B cell (primary cell): ENCODE results near the gene ACTR8. TPM values are rescaled to one million over a fixed set of nuclear protein-coding genes. Genes with fewer than 3 reads are reported as not detected.

Source experiments
- ATAC-seq: fragments of 200-7000 bp; cut with Tn5 transposase; one replicate; pipeline ENCODE4 v1.10.0; 2021; ENCODE audit warnings: low read depth, mild to moderate bottlenecking, moderate number of reproducible peaks, moderate library complexity
- CTCF ChIA-PET: fragments of 350-600 bp; sonication (Branson Sonifier 250); formaldehyde crosslinking; loops from one replicate; lab custom pipeline; 2021; ENCODE audit warnings: antibody characterized with exemption, inconsistent platforms; lab: Charles Lee
- POLR2A ChIA-PET: fragments of 350-600 bp; sonication (Branson Sonifier 250); formaldehyde crosslinking; loops from one replicate; lab custom pipeline; 2021; ENCODE audit warnings: antibody characterized with exemption; lab: Charles Lee
- DNase-seq: peaks from one replicate; pipeline ENCODE4 v3.0.0; 2013
- H2AFZ ChIP-seq: 2 replicates; pipeline ENCODE4 v1.6.1; 2012; ENCODE audit warnings: mild to moderate bottlenecking, low read depth, low read length; ENCODE audit not compliant: insufficient read depth, poor library complexity, severe bottlenecking
- H3K27ac ChIP-seq, 2 donors: 1 replicate in 1 of 2; 2 replicates in 1 of 2; pipeline ENCODE4 v1.5.1; 2012 to 2013; ENCODE audit warnings: low read length in 2 of 2, mild to moderate bottlenecking in 2 of 2, moderate library complexity in 1 of 2
- H3K27me3 ChIP-seq, 4 experiments: fragments of 200-600 bp in 1 of 4; sonication (generic) in 1 of 4; replicated peaks in 1 of 4; 1 replicate in 2 of 4; 2 replicates in 2 of 4; pipeline versions ENCODE4 v1.6.1 to v1.7.0; 2013 to 2016; ENCODE audit warnings: low read length in 3 of 4, mild to moderate bottlenecking in 2 of 4, mixed read lengths in 1 of 4, moderate library complexity in 1 of 4; ENCODE audit not compliant: insufficient read depth in 4 of 4, control insufficient read depth in 3 of 4; ENCODE audit errors: control extremely low read depth in 1 of 4
- H3K36me3 ChIP-seq, 2 experiments: replicated peaks in 1 of 2; 1 replicate in 1 of 2; 2 replicates in 1 of 2; pipeline versions ENCODE4 v1.6.1 to v1.7.1; 2013; ENCODE audit warnings: low read length in 1 of 2; ENCODE audit not compliant: insufficient read depth in 2 of 2, control insufficient read depth in 1 of 2; ENCODE audit errors: control extremely low read depth in 1 of 2, extremely low read depth in 1 of 2
- H3K4me1 ChIP-seq, 2 donors: fragments of 200-600 bp in 1 of 2; sonication (generic) in 1 of 2; 1 replicate in 1 of 2; 2 replicates in 1 of 2; pipeline versions ENCODE4 v1.5.1 to v1.6.1; 2013 to 2017; ENCODE audit warnings: low read length in 2 of 2; ENCODE audit not compliant: control insufficient read depth in 2 of 2, insufficient read depth in 2 of 2
- H3K4me2 ChIP-seq: replicated peaks from 2 replicates; pipeline ENCODE3; 2012; ENCODE audit warnings: mild to moderate bottlenecking, low read depth, low read length; ENCODE audit not compliant: poor library complexity, severe bottlenecking
- H3K4me3 ChIP-seq, 5 experiments: fragments of 200-600 bp in 1 of 5; sonication (generic) in 1 of 5; 1 replicate in 3 of 5; 2 replicates in 2 of 5; pipeline versions ENCODE4 v1.5.1 to v1.7.0; 2011 to 2016; ENCODE audit warnings: low read length in 4 of 5, mild to moderate bottlenecking in 4 of 5, low read depth in 2 of 5, control low read depth in 1 of 5, moderate library complexity in 1 of 5; ENCODE audit not compliant: insufficient read depth in 1 of 5; ENCODE audit errors: control extremely low read depth in 1 of 5, extremely low read depth in 1 of 5
- H3K79me2 ChIP-seq: fragments of 200-600 bp; sonication (generic); one replicate; pipeline ENCODE4 v1.6.0; 2016; ENCODE audit warnings: low read length; ENCODE audit not compliant: control insufficient read depth, insufficient read depth
- H3K9ac ChIP-seq: fragments of 200-600 bp; sonication (generic); 2 replicates; pipeline ENCODE4 v1.6.1; 2017; ENCODE audit warnings: mild to moderate bottlenecking, low read length, moderate library complexity
- H3K9me3 ChIP-seq, 3 donors: one replicate each; pipeline versions ENCODE4 v1.6.1 to v1.7.1; 2013; ENCODE audit warnings: low read length in 2 of 3; ENCODE audit not compliant: control insufficient read depth in 2 of 3, insufficient read depth in 1 of 3; ENCODE audit errors: control extremely low read depth in 1 of 3
- H4K20me1 ChIP-seq: 2 replicates; pipeline ENCODE4 v1.6.0; 2012; ENCODE audit warnings: mild to moderate bottlenecking, low read length; ENCODE audit not compliant: insufficient read depth, control insufficient read depth, poor library complexity, severe bottlenecking
- H3K27ac Mint-ChIP-seq: one replicate; pipeline ENCODE4 v1.8.0; 2021; ENCODE audit warnings: mixed read lengths
- H3K27me3 Mint-ChIP-seq: one replicate; pipeline ENCODE4 v1.8.0; 2021; ENCODE audit warnings: mixed read lengths
- H3K4me1 Mint-ChIP-seq: one replicate; pipeline ENCODE4 v1.8.0; 2021; ENCODE audit warnings: mixed read lengths
- H3K4me3 Mint-ChIP-seq: one replicate; pipeline ENCODE4 v1.8.0; 2021; ENCODE audit warnings: mixed read lengths
- H3K9me3 Mint-ChIP-seq: one replicate; pipeline ENCODE4 v1.8.0; 2022; ENCODE audit warnings: mixed read lengths; ENCODE audit not compliant: insufficient read depth
- CTCF ChIP-seq: fragments of 200-600 bp; IDR thresholded peaks from one replicate; pipeline ENCODE4 v1.8.0; 2022; ENCODE audit warnings: antibody characterized with exemption, mild to moderate bottlenecking
- EZH2 ChIP-seq: IDR thresholded peaks from 2 replicates; pipeline ENCODE4 v1.6.1; 2012; ENCODE audit warnings: borderline replicate concordance, low read depth, mild to moderate bottlenecking, moderate library complexity, low read length; ENCODE audit not compliant: insufficient read depth, poor library complexity, severe bottlenecking
- WGBS: methylation state at CpG from one replicate; pipeline ENCODE4 v1.1.5; 2013; ENCODE audit warnings: missing lambda C conversion rate; ENCODE audit not compliant: insufficient coverage; 5-methylcytosine and 5-hydroxymethylcytosine counted together
- intact Hi-C: fragments of 100-400 bp; cut with micrococcal nuclease; formaldehyde crosslinking; loops from one replicate; pipeline ENCODE4 v1.10.0; 2022
- polyA plus RNA-seq: library from polyadenylated mRNA; depleted of rRNA; stranded (reverse); fragments of >200 nt; gene quantifications from 2 replicates; pipeline ENCODE4 v1.2.3, GENCODE V29; 2012
- total RNA-seq, 2 donors: library from RNA; stranded (reverse); fragments of 120-200 nt in 1 of 2; gene quantifications; 1 replicate in 1 of 2; 2 replicates in 1 of 2; pipeline versions ENCODE4 v1.2.3 to v1.2.4, GENCODE V29; 2013 to 2022

ACTR8 gene
- total and polyA plus RNA-seq, 2 donors (not counting 1 experiment from before 2014, with no cell fraction given), result 10.8 to 42.0 TPM

GRCh38 chr3:53829605-53830004, 52.3 kb downstream of the ACTR8 start:
- intact Hi-C loops, result no loop called here
- no peak overlapping the region for H3K27ac ChIP-seq
- WGBS, result 100% methylated on average over 2 of the region's 2 CpGs
- H3K9me3 ChIP-seq, result peaks cover 0 to 3% (median 0%) of the 10 kb centered on the region in 3 donors
- TF ChIP-seq EZH2, result no peak
- TF ChIP-seq CTCF, result no peak
- no peak overlapping the region for H3K4me3 Mint-ChIP-seq
- H3K79me2 ChIP-seq, result no peaks in the 10 kb centered on the region
- no peak overlapping the region for H3K4me3 ChIP-seq
- DNase-seq, result no peak
- H3K27me3 Mint-ChIP-seq, result no peaks in the 10 kb centered on the region
- ATAC-seq, result no peak
- no peak overlapping the region for H3K4me2 ChIP-seq
- no peaks in the 10 kb centered on the region for H3K4me1 Mint-ChIP-seq
- no peaks in the 10 kb centered on the region for H3K36me3 ChIP-seq
- peaks cover 0 to 2% (median 0%) of the 10 kb centered on the region in 4 experiments for H3K27me3 ChIP-seq
- CTCF ChIA-PET, result no interaction called here
- H3K9ac ChIP-seq, result no peak overlapping the region
- H3K27ac Mint-ChIP-seq, result no peak overlapping the region
- H2AFZ ChIP-seq, result no peak overlapping the region
- POLR2A ChIA-PET, result no interaction called here
- no peaks in the 10 kb centered on the region for H4K20me1 ChIP-seq
- no peaks in the 10 kb centered on the region for H3K4me1 ChIP-seq
- H3K9me3 Mint-ChIP-seq, result no peaks in the 10 kb centered on the region

DNA sequence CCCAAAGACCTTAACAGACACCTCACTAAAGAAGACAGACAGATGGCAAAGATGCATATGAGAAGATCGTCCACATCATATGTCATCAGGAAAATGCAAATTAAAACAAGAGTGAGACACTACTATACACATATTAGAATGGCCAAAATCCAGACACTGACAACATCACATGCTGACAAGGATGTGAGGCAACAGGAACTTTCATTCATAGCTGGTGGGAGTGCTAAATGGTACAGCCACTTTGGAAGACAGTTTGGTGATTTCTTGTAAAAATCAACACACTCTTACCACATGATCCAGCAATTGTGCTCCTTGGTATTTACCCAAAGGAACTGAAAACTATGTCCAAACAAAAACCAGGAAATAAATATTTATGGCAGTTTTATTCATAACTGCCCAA, 53.4 kb downstream of the ACTR8 start:
- Histone ChIP-seq H3K27me3 (peaks cover 0 to 2% (median 0%) of the 10 kb centered on the region in 4 experiments), H3K9ac (no peak overlapping the region), H3K4me2 (no peak overlapping the region), H3K79me2 (no peaks in the 10 kb centered on the region), H3K36me3 (no peaks in the 10 kb centered on the region), H3K27ac (no peak overlapping the region), H2AFZ (no peak overlapping the region), H3K4me1 (no peaks in the 10 kb centered on the region), H3K4me3 (no peak overlapping the region), H4K20me1 (no peaks in the 10 kb centered on the region), H3K9me3 (peaks cover 0 to 3% (median 0%) of the 10 kb centered on the region in 3 donors)
- Mint-ChIP-seq H3K9me3 (no peaks in the 10 kb centered on the region), H3K4me3 (no peak overlapping the region), H3K27me3 (no peaks in the 10 kb centered on the region), H3K4me1 (no peaks in the 10 kb centered on the region), H3K27ac (no peak overlapping the region)
- WGBS, result 100% methylated on average over 1 of the region's 1 CpG
- ChIA-PET POLR2A (no interaction called here), CTCF (no interaction called here)
- DNase-seq (no peak), ATAC-seq (no peak)
- intact Hi-C loops, result no loop called here
- TF ChIP-seq CTCF, result no peak
- TF ChIP-seq EZH2, result no peak
